Tibial nerve (tissue), 4 donors: ENCODE measurements around the gene HIRIP3. TPM values are rescaled to one million over a fixed set of nuclear protein-coding genes. Genes with fewer than 3 reads are reported as not detected.

Source experiments
- DNase-seq, 2 donors: peaks; one replicate each; pipeline ENCODE4 v3.0.0-alpha.2; 2019; ENCODE audit warnings: low spot score in 2 of 2
- H3K27ac ChIP-seq, 4 donors: fragments of 200-600 bp; sonication (generic) in 3 of 4; one replicate each; pipeline ENCODE4 v1.5.1; 2017 to 2019; ENCODE audit warnings: mild to moderate bottlenecking in 1 of 4
- H3K27me3 ChIP-seq, 2 donors: fragments of 200-600 bp; sonication (generic) in 1 of 2; one replicate each; pipeline versions ENCODE4 v1.5.1 to v1.6.0; 2017 to 2019
- H3K36me3 ChIP-seq, 3 donors: fragments of 200-600 bp; sonication (generic); one replicate each; pipeline ENCODE4 v1.5.1; 2018 to 2019
- H3K4me1 ChIP-seq, 4 donors: fragments of 200-600 bp; sonication (generic) in 3 of 4; one replicate each; pipeline ENCODE4 v1.5.1; 2017 to 2019
- H3K4me3 ChIP-seq, 4 donors: fragments of 200-600 bp; sonication (generic) in 3 of 4; one replicate each; pipeline ENCODE4 v1.5.1; 2017 to 2019; ENCODE audit warnings: mild to moderate bottlenecking in 1 of 4, moderate library complexity in 1 of 4
- H3K9me3 ChIP-seq, 4 donors: fragments of 200-600 bp; sonication (generic) in 3 of 4; one replicate each; pipeline ENCODE4 v1.5.1; 2017 to 2019
- CTCF ChIP-seq, 5 experiments: fragments of 200-600 bp in 3 of 5; fragments of 450-650 bp in 2 of 5; sonication (generic) in 3 of 5; IDR thresholded peaks; one replicate each; pipeline ENCODE4 v1.5.1; 2016 to 2019; ENCODE audit warnings: antibody characterized with exemption in 5 of 5, mild to moderate bottlenecking in 3 of 5, moderate library complexity in 2 of 5
- EP300 ChIP-seq, 2 donors: sonication (generic); formaldehyde crosslinking; IDR thresholded peaks; one replicate each; pipeline ENCODE4 v1.6.1; 2017; ENCODE audit warnings: antibody characterized with exemption in 2 of 2, mild to moderate bottlenecking in 1 of 2
- POLR2A ChIP-seq, 2 donors: fragments of 450-650 bp; IDR thresholded peaks; one replicate each; pipeline ENCODE4 v1.6.1; 2017; ENCODE audit warnings: antibody characterized with exemption in 2 of 2, mild to moderate bottlenecking in 2 of 2, moderate library complexity in 2 of 2
- WGBS, 2 donors: methylation state at CpG; one replicate each; pipeline ENCODE4 v1.1.5; 2018; 5-methylcytosine and 5-hydroxymethylcytosine counted together
- total RNA-seq, 4 donors: library from RNA; depleted of rRNA; stranded (reverse); fragments of >200 nt; gene quantifications; one replicate each; pipeline ENCODE4 v1.1.0, GENCODE V29; 2016

The HIRIP3 gene
- total RNA-seq, 4 donors from 2014 or later, result 12.6 to 26.7 (median 22.6) TPM

GRCh38 chr16:30006095-30006473, 10.7 kb upstream of the HIRIP3 start:
- Histone ChIP-seq H3K4me3 (no peak overlapping the region), H3K36me3 (peaks cover 0 to 52% (median 0%) of the 10 kb centered on the region in 3 donors), H3K27ac (no peak overlapping the region), H3K4me1 (peaks cover 0 to 32% (median 10%) of the 10 kb centered on the region in 4 donors), H3K27me3 (peaks cover 0 to 22% of the 10 kb centered on the region in 2 donors), H3K9me3 (no peaks in the 10 kb centered on the region)
- 86 to 89% methylated on average over 9 to 18 of the region's 18 CpGs for WGBS, 2 donors
- no peak for TF ChIP-seq EP300 (IDR thresholded peaks at IDR 0.05)
- no peak for TF ChIP-seq CTCF (IDR thresholded peaks at IDR 0.05)
- no peak for TF ChIP-seq POLR2A (IDR thresholded peaks at IDR 0.05)
- no peak for DNase-seq

GRCh38 chr16:30005341-30006094, 10.1 kb upstream of the HIRIP3 start:
- no peak overlapping the region for H3K27ac ChIP-seq
- peaks cover 0 to 58% (median 0%) of the 10 kb centered on the region in 3 donors for H3K36me3 ChIP-seq
- peaks cover 0 to 16% of the 10 kb centered on the region in 2 donors for H3K27me3 ChIP-seq
- DNase-seq, result no peak
- 57 to 60% methylated on average over 29 to 31 of the region's 35 CpGs for WGBS, 2 donors
- H3K4me1 ChIP-seq, result peaks cover 0 to 27% (median 4%) of the 10 kb centered on the region in 4 donors
- no peaks in the 10 kb centered on the region for H3K9me3 ChIP-seq
- TF ChIP-seq EP300 (IDR thresholded peaks at IDR 0.05) (no peak), CTCF (IDR thresholded peaks at IDR 0.05) (peak; percentile 61 to 80 (median 73)), POLR2A (IDR thresholded peaks at IDR 0.05) (no peak)
- H3K4me3 ChIP-seq, result no peak overlapping the region

DNA sequence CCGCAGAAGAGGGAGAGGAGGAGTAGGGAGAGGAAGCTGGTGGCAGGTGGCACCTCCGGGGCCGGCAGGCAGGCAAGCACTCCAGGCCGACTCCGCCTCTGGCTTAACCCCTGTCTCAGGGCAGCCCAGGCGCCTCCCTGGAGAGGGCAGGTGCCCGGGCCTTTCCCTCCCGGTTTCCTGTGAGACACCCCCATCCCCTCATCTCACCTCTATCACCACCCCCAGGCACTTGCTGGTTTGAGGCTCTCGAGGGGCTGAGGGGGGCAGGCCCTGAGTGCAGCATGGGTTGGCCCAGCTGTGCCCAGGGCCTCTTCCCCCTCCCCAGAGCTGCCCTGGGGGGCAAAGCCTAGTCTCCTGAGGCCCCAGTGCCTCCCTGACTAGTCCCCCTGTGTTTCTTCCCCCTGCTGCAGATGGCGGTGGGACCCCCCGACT, 9.4 kb upstream of the HIRIP3 start:
- Histone ChIP-seq H3K9me3 (no peaks in the 10 kb centered on the region), H3K27ac (no peak overlapping the region), H3K4me1 (peaks cover 0 to 20% (median 0%) of the 10 kb centered on the region in 4 donors), H3K27me3 (peaks cover 0 to 10% of the 10 kb centered on the region in 2 donors), H3K4me3 (no peak overlapping the region), H3K36me3 (peaks cover 0 to 65% (median 0%) of the 10 kb centered on the region in 3 donors)
- 59 to 66% methylated on average over 7 to 11 of the region's 11 CpGs for WGBS, 2 donors
- DNase-seq, result no peak
- TF ChIP-seq EP300 (IDR thresholded peaks at IDR 0.05), result no peak
- TF ChIP-seq POLR2A (IDR thresholded peaks at IDR 0.05), result no peak
- TF ChIP-seq CTCF (IDR thresholded peaks at IDR 0.05), result no peak

DNA sequence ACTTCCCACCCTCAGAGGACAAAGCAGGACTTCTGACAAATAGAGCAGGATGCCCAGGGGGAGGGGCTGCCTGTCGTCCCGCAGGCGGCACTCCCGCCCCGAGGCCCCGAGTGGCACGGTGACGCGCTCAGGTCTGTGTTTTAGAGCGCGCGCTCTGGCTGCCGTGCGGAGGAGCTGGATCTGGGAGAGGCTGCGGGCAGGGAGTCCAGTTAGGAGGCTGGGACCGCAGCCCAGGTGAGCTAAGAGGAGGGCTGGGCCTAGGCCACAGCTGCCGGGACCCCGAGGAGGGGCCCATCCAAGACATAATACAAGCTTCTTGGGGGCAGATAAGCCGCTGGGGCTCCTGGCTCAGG, 9.0 kb upstream of the HIRIP3 start:
- no peaks in the 10 kb centered on the region for H3K9me3 ChIP-seq
- DNase-seq, result no peak
- no peak overlapping the region for H3K4me3 ChIP-seq
- TF ChIP-seq POLR2A (IDR thresholded peaks at IDR 0.05), result no peak
- no peak for TF ChIP-seq CTCF (IDR thresholded peaks at IDR 0.05)
- TF ChIP-seq EP300 (IDR thresholded peaks at IDR 0.05), result no peak
- H3K27me3 ChIP-seq, result peaks cover 0 to 5% of the 10 kb centered on the region in 2 donors
- peaks cover 0 to 16% (median 0%) of the 10 kb centered on the region in 4 donors for H3K4me1 ChIP-seq
- H3K27ac ChIP-seq, result no peak overlapping the region
- peaks cover 0 to 68% (median 0%) of the 10 kb centered on the region in 3 donors for H3K36me3 ChIP-seq
- WGBS, 2 donors, result 76 to 78% methylated on average over 18 to 19 of the region's 19 CpGs

DNA sequence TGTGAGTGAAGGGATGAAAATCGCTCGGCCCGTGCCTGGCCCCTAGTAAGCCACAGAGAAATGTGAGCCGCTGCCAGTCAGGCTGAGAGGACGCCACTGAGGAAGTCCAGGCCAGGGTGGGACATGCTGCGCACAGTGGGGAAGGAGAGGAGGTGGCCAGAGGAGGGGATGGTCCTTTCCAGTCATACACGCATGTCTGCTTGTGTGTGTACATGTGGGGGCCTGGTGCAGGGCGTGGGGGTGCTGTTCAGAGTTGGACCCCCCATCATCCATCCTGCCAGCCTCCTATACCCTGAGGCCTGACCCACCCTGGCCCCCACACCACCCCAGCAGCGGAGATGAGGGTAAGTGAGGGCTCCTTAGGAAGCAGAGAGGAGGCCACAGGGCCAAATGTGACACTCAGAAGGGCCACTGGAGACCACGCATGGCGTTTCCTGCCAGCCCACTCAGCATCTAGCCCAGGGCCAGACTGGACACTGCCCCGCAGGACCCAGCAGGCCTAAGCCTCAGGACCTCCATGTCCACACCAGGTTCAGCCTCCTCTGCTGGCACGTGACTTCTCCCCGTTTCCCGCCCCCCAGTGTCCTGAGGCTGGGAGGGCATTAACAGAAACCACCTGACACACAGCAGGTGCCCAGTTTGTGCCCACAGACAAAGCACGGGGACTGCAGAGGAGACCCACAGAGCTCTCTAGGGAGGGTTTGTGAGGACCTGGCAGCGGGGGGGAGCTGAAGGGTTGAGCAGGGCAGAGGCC, 8.4 kb upstream of the HIRIP3 start:
- Histone ChIP-seq H3K27ac (no peak overlapping the region), H3K9me3 (no peaks in the 10 kb centered on the region), H3K4me3 (no peak overlapping the region), H3K27me3 (no peaks in the 10 kb centered on the region), H3K36me3 (peaks cover 0 to 73% (median 0%) of the 10 kb centered on the region in 3 donors), H3K4me1 (peaks cover 0 to 13% (median 0%) of the 10 kb centered on the region in 4 donors)
- WGBS, 2 donors, result 76 to 80% methylated on average over 17 of the region's 17 CpGs
- DNase-seq, result no peak
- no peak for TF ChIP-seq POLR2A (IDR thresholded peaks at IDR 0.05)
- TF ChIP-seq EP300 (IDR thresholded peaks at IDR 0.05), result no peak
- no peak for TF ChIP-seq CTCF (IDR thresholded peaks at IDR 0.05)
